Measurements from ENCODE around the gene XXYLT1. TPM values are rescaled to one million over a fixed set of nuclear protein-coding genes. Genes with fewer than 3 reads are reported as not detected.

Gene XXYLT1
- total RNA-seq, 1 donor from 2014 or later: 22.3 TPM

DNA sequence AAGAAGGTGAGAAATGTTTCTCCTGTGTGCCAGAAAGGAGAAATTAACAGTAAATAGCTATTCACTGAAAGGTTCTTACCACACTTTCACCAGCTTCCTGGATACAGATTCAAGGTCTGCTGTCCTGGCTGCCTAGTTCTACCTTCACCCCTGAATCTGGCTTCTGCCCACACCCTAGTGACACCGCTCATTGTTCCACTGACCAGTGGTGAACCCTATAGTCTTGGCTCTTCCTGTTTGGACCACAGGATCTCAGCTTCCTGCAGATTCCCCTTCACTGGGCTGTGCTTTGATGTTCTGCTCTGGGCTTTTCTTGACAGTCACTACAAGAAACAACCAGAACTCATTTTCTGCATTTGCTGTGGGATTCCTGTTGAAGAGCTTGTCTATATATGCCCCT, 250.0 kb downstream of the XXYLT1 start:
- no peak for TF ChIP-seq CTCF (IDR thresholded peaks at IDR 0.05; ENCODE audit: partially characterized antibody, unreplicated experiment)
- peaks cover 8% of the 10 kb centered on the region for H3K9me3 Mint-ChIP-seq (ENCODE audit: unreplicated experiment)
- H3K36me3 Mint-ChIP-seq (ENCODE audit: unreplicated experiment): peaks cover 13% of the 10 kb centered on the region
- no peak overlapping the region for H3K27ac Mint-ChIP-seq (ENCODE audit: unreplicated experiment)
- DNase-seq: no peak
- no peak overlapping the region for H3K4me3 Mint-ChIP-seq (ENCODE audit: unreplicated experiment)
- H3K4me1 Mint-ChIP-seq (ENCODE audit: low read depth, unreplicated experiment): no peaks in the 10 kb centered on the region
- H3K27me3 Mint-ChIP-seq (ENCODE audit: unreplicated experiment): peaks cover 11% of the 10 kb centered on the region

- Mint-ChIP-seq H3K4me1 (ENCODE audit: low read depth, unreplicated experiment) (no peaks in the 10 kb centered on the region), H3K9me3 (ENCODE audit: unreplicated experiment) (peaks cover 6% of the 10 kb centered on the region), H3K4me3 (ENCODE audit: unreplicated experiment) (no peak overlapping the region), H3K36me3 (ENCODE audit: unreplicated experiment) (peaks cover 9% of the 10 kb centered on the region), H3K27me3 (ENCODE audit: unreplicated experiment) (peaks cover 11% of the 10 kb centered on the region), H3K27ac (ENCODE audit: unreplicated experiment) (no peak overlapping the region)
- DNase-seq: no peak
- no peak for TF ChIP-seq CTCF (IDR thresholded peaks at IDR 0.05; ENCODE audit: partially characterized antibody, unreplicated experiment)
These were observed 250.8 kb downstream of the XXYLT1 start for GRCh38 chr3:195020185-195020584.

DNA sequence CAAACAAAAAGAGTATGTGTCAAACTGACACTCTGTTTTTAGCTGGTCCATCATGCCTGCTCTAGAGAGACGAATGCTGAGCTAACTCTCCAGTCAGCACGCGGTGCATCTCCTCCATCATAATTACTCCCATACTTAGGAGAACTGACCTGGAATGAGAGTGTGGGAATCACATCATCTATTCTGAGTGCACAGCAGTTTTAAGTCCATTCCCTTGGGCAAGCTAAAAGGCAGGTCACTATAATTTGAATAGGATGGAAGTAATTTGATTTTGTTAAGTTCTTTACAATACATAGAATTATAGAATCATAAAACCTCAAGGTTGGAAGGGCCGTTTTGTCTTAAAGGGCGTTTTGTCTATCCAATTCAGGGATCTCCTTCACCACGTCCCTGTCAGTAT, 251.6 kb downstream of the XXYLT1 start:
- no peak for DNase-seq
- Mint-ChIP-seq H3K27ac (ENCODE audit: unreplicated experiment) (no peak overlapping the region), H3K36me3 (ENCODE audit: unreplicated experiment) (peaks cover 14% of the 10 kb centered on the region), H3K9me3 (ENCODE audit: unreplicated experiment) (peaks cover 6% of the 10 kb centered on the region), H3K4me3 (ENCODE audit: unreplicated experiment) (no peak overlapping the region), H3K27me3 (ENCODE audit: unreplicated experiment) (peaks cover 11% of the 10 kb centered on the region), H3K4me1 (ENCODE audit: low read depth, unreplicated experiment) (no peaks in the 10 kb centered on the region)
- no peak for TF ChIP-seq CTCF (IDR thresholded peaks at IDR 0.05; ENCODE audit: partially characterized antibody, unreplicated experiment)

Small RNAs within 50 kb of the gene (microRNA-seq; reads per million reads assigned to microRNA genes)
- not detected for gene MIR3137 (ENCODE audit: unreplicated experiment)

Other genes with a start within 250 kb of the XXYLT1 start
- 60.9 TPM for gene ACAP2, start 171.9 kb upstream of the XXYLT1 start, total RNA-seq (ENCODE audit: unreplicated experiment)

All from glutamatergic neuron (in vitro differentiated cells).